Keratinocyte (primary cell): ENCODE results near the gene ORM2. TPM values are rescaled to one million over a fixed set of nuclear protein-coding genes. Genes with fewer than 3 reads are reported as not detected.

Source experiments
- DNase-seq: peaks from one replicate; pipeline ENCODE4 v3.0.0-alpha.2; 2011; ENCODE audit warnings: low read depth, missing footprints, low spot score
- FAIRE-seq: peaks from 2 replicates; lab custom pipeline; 2011; peaks lifted over from hg19 to GRCh38; lab: Jason Lieb, UNC
- H2AFZ ChIP-seq: 2 replicates; pipeline ENCODE4 v1.6.0; 2012; ENCODE audit warnings: low read length, control low read depth, inconsistent platforms; ENCODE audit not compliant: control insufficient read depth
- H3K27ac ChIP-seq: 2 replicates; pipeline ENCODE4 v1.5.1; 2011; ENCODE audit warnings: low read length; ENCODE audit not compliant: control insufficient read depth, insufficient read depth
- H3K27me3 ChIP-seq: 3 replicates; pipeline ENCODE4 v1.6.0; 2011; ENCODE audit warnings: low read length; ENCODE audit not compliant: control insufficient read depth, insufficient read depth; ENCODE audit errors: extremely low read depth
- H3K36me3 ChIP-seq, 2 experiments: 2 replicates in 1 of 2; 3 replicates in 1 of 2; pipeline ENCODE4 v1.5.1; 2011; ENCODE audit warnings: low read length in 2 of 2, mild to moderate bottlenecking in 1 of 2; ENCODE audit not compliant: control insufficient read depth in 2 of 2, insufficient read depth in 2 of 2; ENCODE audit errors: extremely low read depth in 1 of 2
- H3K4me1 ChIP-seq: 3 replicates; pipeline ENCODE4 v1.5.1; 2011; ENCODE audit warnings: low read length; ENCODE audit not compliant: control insufficient read depth, insufficient read depth; ENCODE audit errors: extremely low read depth
- H3K4me2 ChIP-seq: 3 replicates; pipeline ENCODE4 v1.6.0; 2011; ENCODE audit warnings: low read depth, low read length; ENCODE audit not compliant: control insufficient read depth, insufficient read depth; ENCODE audit errors: extremely low read depth
- H3K4me3 ChIP-seq, 3 experiments: fragments of 200-600 bp in 1 of 3; sonication (generic) in 1 of 3; 2 replicates in 2 of 3; 3 replicates in 1 of 3; pipeline ENCODE4 v1.5.1; 2011 to 2016; ENCODE audit warnings: low read length in 3 of 3, mild to moderate bottlenecking in 3 of 3, control low read depth in 2 of 3, inconsistent platforms in 1 of 3, low read depth in 1 of 3, mixed read lengths in 1 of 3, mixed run types in 1 of 3, moderate library complexity in 1 of 3; ENCODE audit not compliant: control insufficient read depth in 2 of 3, insufficient read depth in 2 of 3; ENCODE audit errors: extremely low read depth in 1 of 3
- H3K79me2 ChIP-seq: 2 replicates; pipeline ENCODE4 v1.6.0; 2012; ENCODE audit warnings: low read length; ENCODE audit not compliant: control insufficient read depth, insufficient read depth
- H3K9ac ChIP-seq: 3 replicates; pipeline ENCODE4 v1.6.0; 2011; ENCODE audit warnings: low read length; ENCODE audit not compliant: control insufficient read depth, insufficient read depth; ENCODE audit errors: extremely low read depth
- H3K9me1 ChIP-seq: 3 replicates; pipeline ENCODE4 v1.6.0; 2011; ENCODE audit warnings: low read length; ENCODE audit not compliant: control insufficient read depth, insufficient read depth; ENCODE audit errors: extremely low read depth
- H3K9me3 ChIP-seq: 2 replicates; pipeline ENCODE4 v1.5.1; 2012; ENCODE audit warnings: low read depth, low read length; ENCODE audit not compliant: control insufficient read depth
- H4K20me1 ChIP-seq: 3 replicates; pipeline ENCODE4 v1.6.0; 2011; ENCODE audit warnings: low read length; ENCODE audit not compliant: control insufficient read depth, insufficient read depth; ENCODE audit errors: extremely low read depth
- CTCF ChIP-seq, 3 experiments: IDR thresholded peaks in 1 of 3; conservative IDR thresholded peaks in 1 of 3; optimal IDR thresholded peaks in 1 of 3; 2 replicates in 2 of 3; 3 replicates in 1 of 3; pipeline versions ENCODE3 to v1.5.1; 2011; ENCODE audit warnings: low read length in 3 of 3, mild to moderate bottlenecking in 3 of 3, moderate library complexity in 2 of 3, control low read depth in 1 of 3, inconsistent platforms in 1 of 3; ENCODE audit not compliant: insufficient read depth in 2 of 3; ENCODE audit errors: extremely low read depth in 1 of 3
- EZH2 ChIP-seq: IDR thresholded peaks from one replicate; pipeline ENCODE4 v1.6.1; 2012; ENCODE audit warnings: inconsistent platforms, mild to moderate bottlenecking, low read length, moderate library complexity
- dilution Hi-C: fragments of 300-500 bp; cut with MboI; formaldehyde crosslinking; loops from one replicate; pipeline ENCODE4 v1.7.0; 2020; ENCODE audit warnings: low sequenced_read_pairs; ENCODE audit not compliant: extremely low pct_ligation_motif_present
- polyA plus RNA-seq, 5 experiments: library from polyadenylated mRNA; depleted of rRNA in 3 of 5; stranded (reverse) in 3 of 5; stranded (forward) in 1 of 5; unstranded in 1 of 5; fragments of >200 nt; gene quantifications; 1 replicate in 1 of 5; 2 replicates in 3 of 5; 3 replicates in 1 of 5; pipeline versions ENCODE4 v1.2.1 to v1.2.3, GENCODE V29; 2011 to 2012; ENCODE audit warnings: missing spikeins in 2 of 5, low read depth in 1 of 5, low replicate concordance in 1 of 5

Gene ORM2
- polyA plus RNA-seq, 1 donor (not counting 4 experiments of a cell fraction or from before 2014, with no cell fraction given): not detected

- Histone ChIP-seq H3K4me3 (no peak overlapping the region), H3K9me3 (no peaks in the 10 kb centered on the region), H3K27me3 (no peaks in the 10 kb centered on the region), H3K4me2 (no peak overlapping the region), H3K4me1 (no peaks in the 10 kb centered on the region), H3K9me1 (no peaks in the 10 kb centered on the region), H3K9ac (no peak overlapping the region), H4K20me1 (no peaks in the 10 kb centered on the region), H2AFZ (no peak overlapping the region), H3K79me2 (no peaks in the 10 kb centered on the region), H3K36me3 (peaks cover 24 to 34% of the 10 kb centered on the region in 2 experiments), H3K27ac (no peak overlapping the region)
- TF ChIP-seq EZH2 (no peak), CTCF (optimal IDR thresholded peaks at IDR 0.05 in 1 of 3, IDR thresholded peaks at IDR 0.05 in 1 of 3, conservative IDR thresholded peaks at IDR 0.05 in 1 of 3; ENCODE audit: extremely low read depth in 1 of 3, insufficient read depth in 2 of 3, low read length in 3 of 3) (no peak)
- DNase-seq (no peak), FAIRE-seq (no peak)
- dilution Hi-C loops: no loop called here
Measured at GRCh38 chr9:114300846-114301797, 28.5 kb upstream of the ORM2 start.

DNA sequence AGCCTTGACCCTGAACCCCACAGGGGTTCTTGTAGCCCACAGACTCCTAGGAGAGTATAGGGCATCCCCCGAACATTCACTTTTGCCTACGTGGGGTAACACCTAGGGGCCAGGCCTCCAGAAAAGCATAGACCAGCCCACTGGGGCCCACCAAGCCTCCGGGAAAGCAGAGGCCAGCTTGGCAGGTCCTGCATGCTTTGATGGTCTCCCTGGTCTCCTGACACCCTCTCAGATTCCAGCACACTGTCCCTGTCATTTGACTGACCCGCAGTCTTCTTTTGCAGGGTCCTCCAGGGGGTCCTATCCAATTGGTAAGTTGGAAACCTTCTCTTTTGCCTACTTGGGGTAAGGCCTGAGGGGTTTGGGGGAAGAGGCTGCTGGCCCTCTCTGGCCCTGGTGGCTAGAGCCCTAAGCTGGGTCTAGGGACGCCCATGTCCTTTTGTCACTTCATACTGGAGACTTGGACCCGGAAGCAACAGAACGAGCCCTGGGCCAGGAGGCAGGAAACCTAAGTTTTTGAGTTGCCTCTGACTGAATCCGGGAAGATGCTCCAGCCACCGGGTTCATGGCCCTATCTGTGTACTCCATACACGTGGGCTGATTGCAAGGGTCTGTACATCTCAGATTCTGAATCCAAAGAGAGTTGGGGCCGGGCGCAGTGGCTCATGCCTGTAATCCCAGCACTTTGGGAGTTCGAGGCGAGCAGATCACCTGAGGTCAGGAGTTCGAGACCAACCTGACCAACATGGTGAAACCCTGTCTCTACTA, 27.7 kb upstream of the ORM2 start:
- peaks cover 24 to 37% of the 10 kb centered on the region in 2 experiments for H3K36me3 ChIP-seq
- H3K27ac ChIP-seq: no peak overlapping the region
- H3K9me1 ChIP-seq: no peaks in the 10 kb centered on the region
- H3K27me3 ChIP-seq: no peaks in the 10 kb centered on the region
- no peaks in the 10 kb centered on the region for H4K20me1 ChIP-seq
- H3K9ac ChIP-seq: no peak overlapping the region
- no peak overlapping the region for H3K4me2 ChIP-seq
- FAIRE-seq: no peak
- no peak overlapping the region for H3K4me3 ChIP-seq
- dilution Hi-C loops: no loop called here
- DNase-seq: no peak
- H3K79me2 ChIP-seq: no peaks in the 10 kb centered on the region
- H3K9me3 ChIP-seq: no peaks in the 10 kb centered on the region
- TF ChIP-seq CTCF (optimal IDR thresholded peaks at IDR 0.05 in 1 of 3, IDR thresholded peaks at IDR 0.05 in 1 of 3, conservative IDR thresholded peaks at IDR 0.05 in 1 of 3; ENCODE audit: extremely low read depth in 1 of 3, insufficient read depth in 2 of 3, low read length in 3 of 3) (no peak), EZH2 (no peak)
- H3K4me1 ChIP-seq: no peaks in the 10 kb centered on the region
- H2AFZ ChIP-seq: no peak overlapping the region
